OCI-LY3 (cell line): ENCODE measurements around the gene ZNF487.

ENCODE experiments used
- EZH2phosphoT487 ChIP-seq: fragments of 200-600 bp; shearing (Covaris generic); IDR thresholded peaks from 2 replicates; pipeline ENCODE4 v1.6.1; 2018; ENCODE audit warnings: antibody characterized with exemption, mixed run types, low read depth
- TF ChIP-seq, protein P1 (sequence below): fragments of 200-600, 300-600 bp; sonication (generic); IDR thresholded peaks from 2 replicates; pipeline ENCODE4 v1.5.1; 2014; ENCODE audit warnings: antibody characterized with exemption, low read length, low read depth

DNA sequence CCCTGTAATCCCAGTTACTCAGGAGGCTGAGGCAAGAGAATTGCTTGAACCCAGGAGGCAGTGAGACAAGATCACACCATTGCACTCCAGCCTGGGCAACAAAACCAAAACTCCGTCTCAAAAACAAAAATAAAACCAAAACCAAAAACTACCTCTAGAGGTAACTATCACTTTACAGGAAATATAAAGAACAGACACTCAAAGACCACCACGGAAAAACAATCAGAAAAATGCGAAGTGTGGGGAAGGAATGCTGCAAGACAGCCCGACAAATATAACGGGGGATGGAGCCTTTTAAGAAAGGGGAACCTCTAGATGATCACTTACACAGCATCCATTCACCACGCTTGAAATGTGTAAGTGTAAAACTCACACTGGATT, 32.2 kb upstream of the ZNF487 start:
- TF ChIP-seq, protein P1, sequence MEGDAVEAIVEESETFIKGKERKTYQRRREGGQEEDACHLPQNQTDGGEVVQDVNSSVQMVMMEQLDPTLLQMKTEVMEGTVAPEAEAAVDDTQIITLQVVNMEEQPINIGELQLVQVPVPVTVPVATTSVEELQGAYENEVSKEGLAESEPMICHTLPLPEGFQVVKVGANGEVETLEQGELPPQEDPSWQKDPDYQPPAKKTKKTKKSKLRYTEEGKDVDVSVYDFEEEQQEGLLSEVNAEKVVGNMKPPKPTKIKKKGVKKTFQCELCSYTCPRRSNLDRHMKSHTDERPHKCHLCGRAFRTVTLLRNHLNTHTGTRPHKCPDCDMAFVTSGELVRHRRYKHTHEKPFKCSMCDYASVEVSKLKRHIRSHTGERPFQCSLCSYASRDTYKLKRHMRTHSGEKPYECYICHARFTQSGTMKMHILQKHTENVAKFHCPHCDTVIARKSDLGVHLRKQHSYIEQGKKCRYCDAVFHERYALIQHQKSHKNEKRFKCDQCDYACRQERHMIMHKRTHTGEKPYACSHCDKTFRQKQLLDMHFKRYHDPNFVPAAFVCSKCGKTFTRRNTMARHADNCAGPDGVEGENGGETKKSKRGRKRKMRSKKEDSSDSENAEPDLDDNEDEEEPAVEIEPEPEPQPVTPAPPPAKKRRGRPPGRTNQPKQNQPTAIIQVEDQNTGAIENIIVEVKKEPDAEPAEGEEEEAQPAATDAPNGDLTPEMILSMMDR, result no peak
- TF ChIP-seq EZH2phosphoT487, result no peak
